ENCODE measurements around the gene IL1RAPL2.

Gene IL1RAPL2

DNA sequence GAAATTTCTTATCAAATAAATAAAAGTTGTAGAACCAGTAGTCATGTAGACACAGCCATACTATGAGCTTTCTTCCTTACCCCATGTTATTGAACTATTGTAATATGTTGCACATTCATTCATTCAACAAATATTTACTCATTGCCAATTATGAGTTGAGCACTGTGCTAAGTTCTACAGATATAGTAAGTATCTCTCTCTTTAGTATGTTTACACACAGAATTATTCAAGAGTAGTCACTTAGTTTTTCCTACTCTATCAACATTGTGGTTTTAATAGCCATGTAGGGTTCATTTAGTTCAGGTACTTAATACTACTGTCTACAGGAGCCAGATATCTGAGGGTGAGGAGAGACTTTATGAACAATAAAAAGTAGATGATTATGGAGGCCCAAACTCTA lies 568.3 kb downstream of the IL1RAPL2 start:
- ChIA-PET POLR2A (no interaction called here), CTCF (no interaction called here)
- DNase-seq (ENCODE audit: extremely low spot score), result no peak
- no peak for TF ChIP-seq L3MBTL2 (conservative IDR thresholded peaks at IDR 0.05)
- no peak for TF ChIP-seq FOXM1 (IDR thresholded peaks at IDR 0.05; ENCODE audit: borderline replicate concordance)
- no peak for TF ChIP-seq ELF4 (IDR thresholded peaks at IDR 0.05)
- no peak for TF ChIP-seq TARDBP (IDR thresholded peaks at IDR 0.05)
- TF ChIP-seq FOXK2 (IDR thresholded peaks at IDR 0.05), result no peak
- TF ChIP-seq PKNOX1 (IDR thresholded peaks at IDR 0.05), result no peak
- TF ChIP-seq ARNT (IDR thresholded peaks at IDR 0.05), result no peak
- TF ChIP-seq LEF1 (IDR thresholded peaks at IDR 0.05; ENCODE audit: borderline replicate concordance), result no peak
- TF ChIP-seq HDGF (IDR thresholded peaks at IDR 0.05; ENCODE audit: borderline replicate concordance), result no peak
- no peak for TF ChIP-seq SUZ12 (IDR thresholded peaks at IDR 0.05)
- TF ChIP-seq BHLHE40 (IDR thresholded peaks at IDR 0.05; ENCODE audit: borderline replicate concordance), result no peak
- no peak for TF ChIP-seq CTBP1 (IDR thresholded peaks at IDR 0.05; ENCODE audit: borderline replicate concordance)
- TF ChIP-seq FOXA1 (IDR thresholded peaks at IDR 0.05), result no peak
- TF ChIP-seq SP1 (IDR thresholded peaks at IDR 0.05), result no peak
- no peak for TF ChIP-seq ZNF384 (IDR thresholded peaks at IDR 0.05)
- no peak for TF ChIP-seq NFRKB (IDR thresholded peaks at IDR 0.05)

DNA sequence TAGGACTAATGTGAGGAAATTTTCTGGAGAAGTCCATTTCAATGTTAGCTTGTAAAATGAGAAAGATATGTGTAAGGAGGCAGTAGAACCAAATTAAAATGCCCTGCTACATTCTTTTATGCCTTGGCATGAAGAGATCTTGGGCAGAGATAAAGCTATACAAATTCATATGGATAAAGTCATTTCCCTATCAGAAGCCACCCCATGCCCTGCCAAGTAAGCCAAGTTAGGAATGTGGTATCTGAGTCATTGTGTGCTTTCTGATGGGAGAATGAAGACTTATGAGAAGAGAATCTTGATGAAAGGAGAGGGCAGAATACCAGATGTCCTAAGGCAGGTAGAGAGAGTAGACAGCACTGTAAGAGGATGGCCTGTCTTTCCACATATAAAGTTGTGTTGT lies 570.8 kb downstream of the IL1RAPL2 start:
- ChIA-PET POLR2A (no interaction called here), CTCF (no interaction called here)
- no peak for TF ChIP-seq ELF4 (IDR thresholded peaks at IDR 0.05)
- no peak for TF ChIP-seq FOXK2 (IDR thresholded peaks at IDR 0.05)
- no peak for TF ChIP-seq NFRKB (IDR thresholded peaks at IDR 0.05)
- TF ChIP-seq ARNT (IDR thresholded peaks at IDR 0.05), result no peak
- TF ChIP-seq L3MBTL2 (conservative IDR thresholded peaks at IDR 0.05), result no peak
- TF ChIP-seq SP1 (IDR thresholded peaks at IDR 0.05), result no peak
- no peak for TF ChIP-seq ZNF384 (IDR thresholded peaks at IDR 0.05)
- TF ChIP-seq SUZ12 (IDR thresholded peaks at IDR 0.05), result no peak
- no peak for TF ChIP-seq CTBP1 (IDR thresholded peaks at IDR 0.05; ENCODE audit: borderline replicate concordance)
- no peak for TF ChIP-seq BHLHE40 (IDR thresholded peaks at IDR 0.05; ENCODE audit: borderline replicate concordance)
- TF ChIP-seq PKNOX1 (IDR thresholded peaks at IDR 0.05), result no peak
- DNase-seq (ENCODE audit: extremely low spot score), result no peak

DNA sequence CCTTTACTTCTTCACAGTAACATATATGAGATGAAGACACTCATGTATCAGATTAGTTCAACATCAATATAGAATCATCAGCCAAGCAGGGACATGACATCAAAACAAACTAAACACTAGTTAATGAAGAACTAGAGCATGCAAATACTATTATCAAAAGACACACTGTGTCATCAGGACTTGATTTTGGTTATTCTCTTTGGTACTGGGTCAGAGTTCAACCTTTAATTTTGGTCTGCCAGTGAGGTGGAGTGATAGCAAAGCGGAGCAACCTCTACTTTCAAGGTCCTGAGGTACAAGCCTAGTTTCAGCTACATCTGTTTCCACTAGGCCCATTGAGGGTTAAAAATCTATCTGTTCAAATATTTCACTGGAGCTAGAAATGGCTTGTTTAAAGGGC lies 584.0 kb downstream of the IL1RAPL2 start:
- ChIA-PET POLR2A (no interaction called here), CTCF (no interaction called here)
- DNase-seq (ENCODE audit: extremely low spot score), result no peak
- TF ChIP-seq CTBP1 (IDR thresholded peaks at IDR 0.05; ENCODE audit: borderline replicate concordance) (no peak), PKNOX1 (IDR thresholded peaks at IDR 0.05) (no peak), BHLHE40 (IDR thresholded peaks at IDR 0.05; ENCODE audit: borderline replicate concordance) (no peak), HDGF (IDR thresholded peaks at IDR 0.05; ENCODE audit: borderline replicate concordance) (no peak)

- no peak for TF ChIP-seq HDGF (IDR thresholded peaks at IDR 0.05; ENCODE audit: borderline replicate concordance)
- TF ChIP-seq PKNOX1 (IDR thresholded peaks at IDR 0.05), result peak; percentile 66
- peak; percentile 97 for TF ChIP-seq ARNT (IDR thresholded peaks at IDR 0.05)
- DNase-seq (ENCODE audit: extremely low spot score), result no peak
- POLR2A ChIA-PET, result no interaction called here
- CTCF ChIA-PET, result no interaction called here
Observed at GRCh38 chrX:105150557-105150956, 584.6 kb downstream of the IL1RAPL2 start.

DNA sequence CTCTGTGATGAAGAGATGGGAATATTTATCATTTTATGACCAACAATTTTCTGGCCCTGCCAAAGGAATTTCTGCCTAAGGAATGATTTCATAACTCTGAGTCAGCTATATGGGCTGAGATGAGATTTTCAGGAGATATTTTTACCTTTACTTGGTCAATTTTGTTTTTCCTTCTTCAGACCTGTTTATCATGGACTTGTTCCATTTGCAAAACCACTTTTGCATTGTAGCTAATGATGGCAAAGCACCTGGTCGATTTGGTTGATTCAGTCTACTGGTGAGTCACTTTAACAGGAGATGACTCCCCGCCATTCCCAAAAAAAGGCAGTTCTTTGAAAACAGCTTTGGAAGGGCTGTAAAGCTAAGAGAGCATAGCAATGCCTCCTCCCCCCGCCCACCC lies 601.2 kb downstream of the IL1RAPL2 start:
- CTCF ChIA-PET, result no interaction called here
- DNase-seq (ENCODE audit: extremely low spot score), result no peak

More for the DNA sequence above, 601.2 kb downstream of the IL1RAPL2 start:
- no peak for TF ChIP-seq HDGF (IDR thresholded peaks at IDR 0.05; ENCODE audit: borderline replicate concordance)
- TF ChIP-seq SP1 (IDR thresholded peaks at IDR 0.05), result no peak
- no peak for TF ChIP-seq BHLHE40 (IDR thresholded peaks at IDR 0.05; ENCODE audit: borderline replicate concordance)
- TF ChIP-seq L3MBTL2 (conservative IDR thresholded peaks at IDR 0.05), result no peak
- no peak for TF ChIP-seq SUZ12 (IDR thresholded peaks at IDR 0.05)
- TF ChIP-seq TARDBP (IDR thresholded peaks at IDR 0.05), result no peak
- no peak for TF ChIP-seq FOXM1 (IDR thresholded peaks at IDR 0.05; ENCODE audit: borderline replicate concordance)
- no peak for TF ChIP-seq NFRKB (IDR thresholded peaks at IDR 0.05)
- no peak for TF ChIP-seq ELF4 (IDR thresholded peaks at IDR 0.05)
- TF ChIP-seq ARNT (IDR thresholded peaks at IDR 0.05), result no peak
- no peak for TF ChIP-seq LEF1 (IDR thresholded peaks at IDR 0.05; ENCODE audit: borderline replicate concordance)
- TF ChIP-seq CTBP1 (IDR thresholded peaks at IDR 0.05; ENCODE audit: borderline replicate concordance), result no peak
- TF ChIP-seq ZNF384 (IDR thresholded peaks at IDR 0.05), result no peak
- no peak for TF ChIP-seq FOXA1 (IDR thresholded peaks at IDR 0.05)
- no peak for TF ChIP-seq FOXK2 (IDR thresholded peaks at IDR 0.05)
- TF ChIP-seq PKNOX1 (IDR thresholded peaks at IDR 0.05), result no peak
- POLR2A ChIA-PET, result no interaction called here
